ENCODE results near the gene GUCY1A1.

Gene GUCY1A1

DNA sequence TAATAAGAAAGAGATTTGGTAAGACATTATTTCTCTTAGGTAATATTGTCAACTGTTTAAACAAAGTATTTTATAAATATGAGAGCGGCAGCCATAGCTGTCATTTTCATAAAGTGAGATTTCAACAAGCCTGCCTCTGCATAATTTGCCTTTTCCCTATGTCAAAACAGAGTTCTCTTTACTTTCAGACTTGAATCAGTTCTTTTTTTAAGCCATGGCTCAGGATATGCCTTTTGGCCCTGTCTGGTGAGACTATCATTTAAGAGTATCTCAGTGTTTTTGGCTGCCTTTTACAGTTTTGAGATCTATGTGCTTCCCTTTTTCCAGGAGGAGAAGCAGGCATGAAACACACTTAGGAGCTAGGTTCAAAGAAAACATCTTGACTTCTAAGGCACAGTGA is 7.5 kb upstream of the GUCY1A1 start:
- DNase-seq: peak; percentile 43

DNA sequence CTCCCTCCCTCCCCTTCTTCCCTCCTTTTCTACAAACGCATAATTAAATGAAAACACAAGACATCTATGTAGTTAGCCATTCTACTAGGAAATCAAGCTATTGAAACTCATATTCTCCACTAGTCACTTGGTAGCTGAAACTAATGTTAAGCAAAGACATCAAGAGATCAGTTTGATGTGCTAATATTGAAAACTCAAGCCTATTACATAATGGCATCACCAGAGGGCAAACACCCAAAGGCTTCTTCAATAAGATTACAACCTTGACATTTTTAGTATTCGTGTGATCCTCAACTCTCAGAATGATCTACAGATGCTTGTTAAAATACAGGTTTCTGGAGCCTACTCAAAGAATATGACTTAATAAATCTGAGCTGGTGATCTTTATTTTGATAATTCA is 6.2 kb upstream of the GUCY1A1 start:
- DNase-seq: peak; percentile 29

DNA sequence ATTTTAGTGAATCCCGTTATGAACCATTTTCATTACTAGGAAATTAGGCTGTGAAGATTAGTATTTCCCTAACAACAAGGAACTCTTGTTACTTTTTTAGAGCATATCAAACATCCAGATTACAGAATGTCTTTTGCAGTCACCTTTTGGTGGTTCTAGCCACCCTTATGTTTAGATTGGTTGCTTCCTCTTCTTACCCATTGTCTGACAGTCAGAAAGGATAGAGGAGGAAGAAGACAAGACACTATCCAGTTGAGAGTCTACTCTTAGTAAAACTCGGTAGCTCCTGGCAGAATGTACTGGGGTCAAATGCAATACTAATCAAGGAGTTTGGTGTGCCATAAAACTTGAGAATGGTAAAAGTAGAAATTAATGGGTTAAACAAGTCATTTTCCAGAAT is 1.6 kb upstream of the GUCY1A1 start:
- no peak for DNase-seq

- peak; percentile 41 for DNase-seq
These were observed 547 bp downstream of the GUCY1A1 start for GRCh38 chr4:155667222-155667567.

DNA sequence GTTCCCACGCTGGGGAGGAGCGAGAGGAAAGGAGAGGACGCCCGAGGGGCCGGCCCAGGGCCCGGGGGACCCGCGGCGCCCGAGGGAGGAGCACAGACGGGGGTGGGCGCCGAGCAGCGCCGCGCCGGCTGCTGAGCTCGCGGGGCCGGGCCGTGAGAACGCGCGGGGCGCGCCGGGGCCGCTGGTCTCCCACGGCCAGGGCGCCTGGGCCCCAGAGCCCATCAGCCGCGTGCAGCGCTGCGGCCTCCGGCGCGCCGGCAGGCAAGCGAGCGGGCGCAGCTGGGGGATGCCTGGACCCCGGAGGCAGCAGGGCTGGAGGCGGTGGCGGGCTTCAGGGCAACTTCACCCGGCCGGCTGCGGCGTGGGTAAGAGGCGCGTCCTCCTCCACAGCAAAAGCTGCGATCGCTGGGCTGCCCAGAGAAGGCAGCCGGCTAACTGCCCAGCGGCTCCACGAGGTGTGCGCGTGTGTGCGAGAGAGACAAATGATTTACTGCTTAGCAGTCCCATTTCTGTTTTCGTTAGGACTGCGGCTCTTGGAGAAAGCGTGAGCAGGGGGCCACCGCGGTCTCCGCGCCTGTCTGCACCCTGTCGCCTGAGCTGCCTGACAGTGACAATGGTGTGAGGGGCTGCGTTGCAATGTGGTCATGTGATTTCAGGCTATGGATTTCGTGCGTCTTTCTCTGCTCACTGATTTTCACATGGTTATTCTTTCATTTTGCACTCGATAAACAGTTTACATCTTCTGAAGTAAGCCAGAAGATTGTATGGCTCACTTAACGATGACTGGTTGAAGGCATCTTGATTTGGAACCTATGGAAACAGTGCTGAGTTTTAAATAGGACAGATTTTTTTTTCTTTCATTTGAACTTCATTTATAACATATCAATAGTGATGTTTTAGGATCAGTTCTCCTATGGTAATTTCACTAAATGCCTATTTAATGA is 1.2 kb downstream of the GUCY1A1 start:
- peak; percentile 52 for DNase-seq

GRCh38 chr4:155668707-155669220 is 2.1 kb downstream of the GUCY1A1 start:
- DNase-seq: no peak

DNA sequence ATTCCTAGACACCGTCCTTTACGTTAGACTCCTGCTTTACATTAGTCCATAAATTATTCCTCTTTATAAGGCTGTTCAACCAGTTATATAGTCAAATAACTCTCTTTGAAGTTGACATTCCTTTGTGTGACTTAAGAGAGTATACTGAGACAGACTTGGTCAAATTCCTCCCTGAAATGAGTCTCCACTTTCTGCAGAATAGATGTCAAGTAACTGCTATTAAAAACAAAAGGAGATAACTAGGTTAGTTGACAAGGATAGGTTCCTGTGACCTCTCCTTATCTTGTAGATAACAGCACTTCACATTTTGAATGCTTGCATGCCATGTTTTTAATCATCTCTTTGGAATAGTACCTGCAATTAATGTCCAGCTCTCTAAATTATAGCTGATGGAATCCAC is 5.7 kb downstream of the GUCY1A1 start:
- no peak for DNase-seq

DNA sequence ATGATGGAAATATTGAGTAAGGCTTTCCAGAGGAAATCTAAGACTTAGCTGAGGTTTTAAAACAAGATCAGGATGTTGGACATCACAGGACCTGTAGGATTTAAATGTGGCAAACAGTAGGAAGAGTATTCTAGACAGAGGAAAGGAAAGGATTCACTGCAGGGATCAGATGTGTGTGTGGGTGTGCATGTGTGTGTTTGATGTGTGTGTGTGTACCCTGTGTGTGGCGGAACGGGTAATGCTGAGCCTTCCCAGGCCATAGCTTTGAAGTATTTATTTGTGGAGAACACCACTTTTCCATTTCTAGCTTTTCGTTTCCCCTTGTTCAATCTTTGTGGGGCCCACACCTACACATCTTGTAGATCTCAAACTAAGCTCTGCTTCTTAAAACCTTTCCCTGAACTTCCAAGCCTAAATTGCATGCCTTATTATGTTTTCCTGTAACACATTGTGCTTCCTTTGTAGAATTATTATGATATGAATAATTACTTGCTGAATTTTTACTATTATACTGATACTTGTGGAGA is 6.9 kb downstream of the GUCY1A1 start:
- DNase-seq: no peak

- no peak for DNase-seq
These were observed 8.0 kb downstream of the GUCY1A1 start for GRCh38 chr4:155674669-155675071.

- DNase-seq: peak; percentile 95
These were observed 9.2 kb downstream of the GUCY1A1 start for GRCh38 chr4:155675709-155676429.

DNA sequence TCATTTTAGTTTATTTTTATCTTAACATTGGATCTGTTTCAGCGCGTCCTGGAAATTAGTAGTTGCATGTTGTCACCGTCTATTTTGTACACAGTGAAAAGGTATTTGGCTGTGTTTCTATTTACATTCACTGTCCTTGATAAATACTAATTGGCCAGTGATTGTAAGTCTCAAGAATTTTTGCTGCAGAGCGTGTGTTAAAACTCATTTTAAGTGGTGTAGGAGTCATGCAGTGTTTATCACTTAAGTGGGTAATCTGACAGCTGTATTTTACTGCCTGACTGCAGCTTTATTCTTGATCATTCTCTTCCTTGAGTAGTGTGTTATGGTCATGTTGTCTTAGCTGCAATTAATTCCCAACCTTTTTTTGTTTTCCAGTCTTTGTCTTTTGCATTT is 9.8 kb downstream of the GUCY1A1 start:
- DNase-seq: no peak

- no peak for DNase-seq
These were observed 11.4 kb downstream of the GUCY1A1 start for GRCh38 chr4:155678011-155678410.

- DNase-seq: peak; percentile 69
These were observed 12.7 kb downstream of the GUCY1A1 start for GRCh38 chr4:155679343-155679742.

- no peak for DNase-seq
These were observed 15.2 kb downstream of the GUCY1A1 start for GRCh38 chr4:155681886-155682285.

GRCh38 chr4:155684423-155684822 is 17.8 kb downstream of the GUCY1A1 start:
- DNase-seq: no peak

DNA sequence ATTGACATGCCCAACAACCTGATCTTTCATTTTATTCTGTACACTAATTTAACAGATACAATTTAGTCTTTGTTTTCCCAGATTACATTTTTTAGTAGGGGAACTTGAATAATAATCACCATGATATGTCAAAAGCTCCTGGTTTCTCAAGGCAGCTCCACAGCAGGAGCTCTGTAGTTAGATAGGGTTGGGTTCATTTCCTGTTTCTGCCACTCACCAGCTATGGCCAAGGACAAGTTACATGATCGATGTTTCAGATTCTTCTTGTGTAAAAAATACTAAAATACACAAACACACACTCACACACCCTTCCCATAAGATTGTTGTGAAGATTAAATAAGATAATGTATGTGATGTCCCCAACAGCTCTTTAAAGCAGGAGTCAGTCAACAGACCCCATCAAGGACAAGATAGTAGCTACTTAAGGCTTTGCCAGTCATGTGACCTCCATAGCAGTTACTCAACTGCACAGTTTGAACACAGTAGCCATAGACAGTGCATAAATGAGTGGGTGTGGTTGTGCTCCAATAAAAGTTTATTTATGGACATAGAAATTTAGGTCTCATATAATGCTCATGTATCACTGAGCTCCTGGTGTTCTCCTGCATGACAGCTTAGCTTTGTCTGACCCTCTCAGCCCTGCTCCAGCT is 18.4 kb downstream of the GUCY1A1 start:
- DNase-seq: peak; percentile 37

DNA sequence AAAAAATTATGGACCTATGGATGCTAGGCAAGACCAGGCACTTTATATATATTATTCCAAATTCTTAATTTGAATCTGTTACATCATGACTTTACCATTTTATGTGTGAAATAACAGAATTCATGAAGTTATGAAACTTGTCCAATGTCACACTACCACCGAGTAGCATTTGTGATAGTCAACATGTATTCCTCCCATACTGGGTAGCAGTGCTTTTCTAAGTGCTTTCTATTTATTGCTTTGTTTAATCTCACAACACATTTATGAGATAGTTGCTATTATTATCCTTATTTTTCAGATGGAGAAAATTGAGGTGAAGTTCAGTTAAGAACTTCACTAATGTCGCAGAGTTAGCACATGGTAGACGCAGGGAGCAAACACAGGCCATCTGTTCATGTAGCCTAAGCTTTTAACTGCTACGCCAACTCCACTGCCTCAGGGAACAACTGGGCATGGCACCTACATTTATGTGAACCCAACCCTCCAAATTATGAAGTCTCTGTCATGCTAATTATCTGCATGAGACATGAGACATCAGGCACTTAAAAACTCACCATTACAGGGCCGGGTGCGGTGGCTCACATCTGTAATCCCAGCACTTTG is 20.8 kb downstream of the GUCY1A1 start:
- no peak for DNase-seq

- no peak for DNase-seq
These were observed 21.6 kb downstream of the GUCY1A1 start for GRCh38 chr4:155688211-155688610.

DNA sequence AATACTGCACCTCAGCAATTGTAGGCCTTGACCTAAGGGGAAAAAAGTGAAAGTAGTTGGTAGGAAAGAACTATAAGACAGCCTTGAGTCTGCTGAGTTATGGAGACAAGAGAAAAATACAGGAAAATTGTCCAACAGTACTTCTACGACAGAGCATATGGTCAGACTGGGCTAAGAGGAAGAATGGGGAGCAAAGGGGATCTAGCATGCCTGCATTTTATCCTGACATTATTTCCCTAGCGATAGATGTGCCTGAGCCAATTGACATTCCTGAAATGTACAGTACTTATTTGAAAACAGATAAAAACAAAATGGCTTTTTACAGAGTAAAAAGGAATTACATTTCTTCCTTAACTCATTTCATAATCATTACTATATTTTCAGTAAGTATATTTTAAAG is 22.2 kb downstream of the GUCY1A1 start:
- DNase-seq: no peak

DNA sequence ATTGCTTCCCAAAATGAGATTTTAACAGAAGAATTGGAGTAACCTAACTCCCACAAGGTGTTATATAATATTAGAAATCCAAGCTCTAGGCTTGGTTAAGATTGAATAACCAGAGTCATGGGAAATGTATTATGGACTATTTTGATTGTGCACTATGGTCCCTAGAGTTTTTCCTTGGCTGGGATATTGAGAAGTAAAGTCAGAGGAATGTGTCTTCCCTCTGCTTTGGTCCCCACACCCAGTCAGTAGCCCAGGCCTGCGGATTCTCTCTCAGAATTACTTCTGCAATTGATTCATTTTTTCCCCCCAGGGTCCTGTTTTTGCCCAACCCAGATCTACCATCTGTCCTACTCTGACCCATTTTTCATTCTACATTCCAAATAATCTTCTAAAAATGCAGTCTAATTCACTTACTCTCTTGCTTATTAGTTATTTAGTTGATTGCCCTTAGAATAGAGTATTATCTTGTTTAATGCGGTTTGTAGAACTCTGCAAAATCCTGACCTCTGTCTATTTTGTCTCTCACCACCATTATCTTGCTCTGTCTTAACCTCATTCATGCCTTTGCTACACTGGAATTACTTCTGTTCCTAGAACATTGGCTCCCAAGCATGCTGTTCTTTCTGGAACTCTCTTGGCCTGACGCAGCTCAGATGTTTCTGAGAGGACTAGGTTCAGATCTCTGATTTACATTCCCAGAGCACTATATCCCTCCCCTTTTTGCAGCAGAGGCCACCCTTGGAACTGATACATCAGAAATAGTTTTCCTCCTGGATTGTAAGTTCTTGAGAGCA is 23.6 kb downstream of the GUCY1A1 start:
- no peak for DNase-seq

DNA sequence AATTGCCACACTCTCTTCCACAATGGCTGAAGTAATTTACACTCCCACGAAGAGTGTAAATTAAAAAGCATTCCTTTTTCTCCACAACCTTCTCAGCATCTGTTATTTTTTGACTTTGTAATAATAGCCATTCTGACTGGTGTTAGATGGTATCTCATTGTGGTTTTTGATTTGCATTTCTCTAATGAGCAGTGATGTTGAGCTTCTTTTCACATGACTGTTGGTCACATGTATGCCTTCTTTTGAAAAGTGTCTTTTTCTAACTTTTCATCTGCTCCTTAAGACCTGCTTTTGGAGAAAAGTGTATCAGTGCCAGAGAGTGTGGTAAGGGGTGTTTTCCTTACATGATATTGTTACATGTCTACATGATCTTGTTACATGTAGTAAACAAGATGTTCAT is 25.7 kb downstream of the GUCY1A1 start:
- no peak for DNase-seq
